ENCODE results near the gene TTC27.

- TF ChIP-seq CTCF (IDR thresholded peaks at IDR 0.05) (no peak), POLR2A (IDR thresholded peaks at IDR 0.05) (no peak)
Observed at GRCh38 chr2:32832821-32833220, 205.0 kb downstream of the TTC27 start.

Measured in uterus (tissue), 2 donors.